HG02571 (cell line): Measurements from ENCODE around the gene TENM3.
"Not testable (repeated sequence)": the region's sequence is repeated elsewhere in the genome, so short reads cannot be mapped to it uniquely, and the experiment has no call there.

Source experiments
- ATAC-seq: cut with Tn5 transposase; IDR thresholded peaks from one replicate; pipeline ENCODE4 v1.9.1; 2021; ENCODE audit warnings: mild to moderate bottlenecking, moderate library complexity; ENCODE audit not compliant: unreplicated experiment

TENM3 gene

GRCh38 chr4:182243204-182243603 is at the start of gene TENM3:
TENM3 (plus strand) TSS chr4:182243402; CDS start chr4:182324021, 80,619 bp downstream.
- ATAC-seq = not testable (repeated sequence)

GRCh38 chr4:182194091-182194824 is 48.9 kb upstream of the TENM3 start:
- ATAC-seq = no peak

DNA sequence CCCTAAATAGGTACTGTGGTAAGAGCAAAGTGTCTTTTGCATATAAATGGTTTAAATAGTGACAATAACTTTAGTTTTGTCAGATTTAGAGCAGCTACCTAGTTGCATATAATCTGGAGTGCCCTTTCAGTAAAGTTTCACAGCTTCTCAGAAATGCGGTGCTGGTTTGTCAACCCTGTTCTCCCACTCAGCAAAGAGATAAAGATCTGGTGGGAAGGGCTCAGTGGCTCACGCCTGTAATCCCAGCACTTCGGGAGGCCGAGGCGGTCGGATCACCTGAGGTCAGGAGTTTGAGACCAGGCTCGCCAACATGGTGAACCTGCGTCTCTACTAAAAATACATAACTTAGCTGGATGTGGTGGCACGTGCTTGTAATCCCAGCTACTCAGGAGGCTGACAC is 45.6 kb upstream of the TENM3 start:
- no peak for ATAC-seq

DNA sequence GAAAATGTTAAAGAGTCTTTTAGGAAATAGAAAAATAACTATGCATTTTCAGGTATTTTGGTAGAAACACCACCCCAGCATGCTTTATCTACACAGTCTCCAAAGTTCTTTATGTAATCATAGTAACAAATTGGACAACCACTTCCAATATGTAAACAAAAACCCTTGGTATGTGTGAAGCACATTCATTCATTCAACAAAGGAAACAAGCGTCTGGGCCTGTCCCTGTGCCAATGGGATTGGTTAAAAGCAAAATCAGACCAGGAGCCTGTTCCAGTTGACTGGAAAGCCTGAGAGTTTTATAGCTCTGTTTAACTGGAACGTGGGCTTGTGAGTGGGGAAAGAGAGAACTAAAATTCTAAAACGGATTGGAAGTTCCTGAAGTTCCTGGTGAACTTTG is 41.3 kb upstream of the TENM3 start:
- no peak for ATAC-seq

DNA sequence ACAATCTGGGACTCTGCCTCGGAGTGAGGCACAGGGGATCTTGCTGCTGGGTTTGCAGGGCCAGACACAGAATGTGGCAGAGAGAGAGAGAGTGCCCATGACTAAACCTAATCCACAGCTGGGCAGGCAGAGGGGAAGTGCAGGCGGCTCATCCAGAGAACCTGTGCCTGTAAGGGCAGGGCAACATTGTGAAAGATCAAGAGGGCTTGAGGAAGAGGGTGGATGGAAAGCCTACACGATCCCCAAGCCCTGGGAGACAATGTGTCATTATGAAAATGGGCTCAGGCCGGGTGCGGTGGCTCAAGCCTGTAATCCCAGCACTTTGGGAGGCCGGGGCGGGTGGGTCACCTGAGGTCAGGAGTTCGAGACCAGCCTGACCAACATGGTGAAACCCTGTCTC is 40.6 kb upstream of the TENM3 start:
- ATAC-seq = no peak

DNA sequence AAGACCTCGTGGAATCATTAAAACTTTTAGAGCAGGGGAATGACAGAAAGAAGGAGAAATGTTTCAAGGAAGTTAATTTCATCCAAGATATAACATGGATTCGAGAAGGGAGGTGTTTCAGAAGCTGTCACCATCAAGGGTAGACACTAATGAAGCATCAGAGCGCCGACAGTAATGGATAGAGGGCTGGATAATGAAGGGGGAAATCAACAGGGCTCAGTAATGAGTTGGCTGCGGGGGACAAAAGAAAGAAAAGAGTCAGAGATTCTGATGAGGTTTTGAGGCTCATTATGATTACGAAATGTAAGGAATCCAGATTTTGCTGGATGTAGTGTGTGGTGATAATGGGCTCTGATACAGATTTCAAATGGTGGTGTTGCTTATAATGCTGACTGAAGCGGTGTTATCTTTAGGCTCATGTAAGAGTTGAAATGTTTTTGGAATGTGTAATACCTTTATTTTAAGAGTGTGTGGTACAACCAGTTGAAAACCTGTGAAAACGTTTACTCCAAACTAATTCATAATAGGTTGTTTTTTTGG is 39.3 kb upstream of the TENM3 start:
- ATAC-seq = no peak

GRCh38 chr4:182205306-182205705 is 37.9 kb upstream of the TENM3 start:
- no peak for ATAC-seq

- no peak for ATAC-seq
Measured at GRCh38 chr4:182206266-182206665, 36.9 kb upstream of the TENM3 start.

DNA sequence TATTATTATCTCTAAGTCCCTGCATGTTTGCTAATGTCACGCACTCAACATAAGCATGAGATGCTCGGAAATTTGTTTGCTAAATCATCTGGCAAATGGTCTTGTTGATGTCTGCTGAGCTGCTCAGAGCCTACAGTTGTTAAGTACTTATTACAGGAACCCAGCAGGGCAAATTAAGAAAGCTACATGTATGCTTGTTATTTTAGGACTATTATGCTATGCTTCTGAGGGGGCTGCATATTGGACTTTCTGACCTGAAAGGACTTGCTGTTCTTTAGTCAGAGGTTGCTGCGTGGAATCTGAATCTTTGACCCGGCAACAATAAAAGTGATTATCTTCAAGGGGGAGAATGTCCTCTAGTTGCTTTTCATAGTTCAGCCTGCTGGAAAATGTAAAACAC is 36.3 kb upstream of the TENM3 start:
- no peak for ATAC-seq

- ATAC-seq = no peak
Measured at GRCh38 chr4:182207830-182208396, 35.3 kb upstream of the TENM3 start.

GRCh38 chr4:182208526-182209050 is 34.6 kb upstream of the TENM3 start:
- ATAC-seq = no peak

DNA sequence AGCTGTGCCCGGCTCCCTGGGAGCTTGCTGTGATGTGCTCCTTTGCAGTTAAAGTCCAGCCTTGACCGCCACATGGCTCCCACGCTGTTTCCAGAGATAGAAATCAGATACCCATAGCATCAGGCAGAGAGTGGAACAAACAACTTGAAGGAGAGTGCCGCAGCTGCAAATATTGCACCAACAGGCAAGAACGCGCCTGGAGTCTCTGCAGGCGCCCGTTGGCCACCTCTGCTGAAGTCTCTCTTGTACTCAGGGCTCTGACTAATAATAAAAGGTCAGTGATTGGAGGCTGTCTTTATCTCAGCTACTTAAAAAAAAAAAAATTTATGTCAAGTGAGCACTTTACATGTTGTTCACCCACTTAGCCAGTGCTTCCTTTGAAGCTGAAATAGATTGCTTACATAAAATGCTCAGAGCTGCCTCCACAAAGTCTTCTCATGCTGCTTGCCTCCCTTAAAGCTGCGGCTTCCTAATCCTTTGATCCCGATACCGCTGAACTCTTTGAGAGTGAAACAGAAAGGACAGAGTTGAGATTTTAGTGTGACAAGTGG is 30.9 kb upstream of the TENM3 start:
- no peak for ATAC-seq

DNA sequence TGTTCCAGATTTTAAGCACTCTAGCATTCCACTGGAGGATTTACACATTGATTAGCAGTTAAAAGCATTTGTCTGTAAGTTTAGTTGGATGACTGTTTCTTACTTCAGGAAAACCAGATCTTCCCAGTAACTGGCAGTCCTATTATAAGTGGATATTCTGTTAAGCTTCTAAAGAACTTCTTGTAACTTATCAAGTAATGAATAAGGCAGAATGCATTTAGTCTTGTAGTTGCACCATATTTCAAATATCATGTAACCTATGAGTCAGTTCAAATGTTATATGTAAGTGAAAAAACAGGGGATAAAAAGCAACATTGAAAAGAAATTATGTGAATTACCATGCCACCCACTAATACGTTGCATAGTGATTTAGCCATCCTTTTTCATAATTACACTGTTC is 30.2 kb upstream of the TENM3 start:
- ATAC-seq = no peak

DNA sequence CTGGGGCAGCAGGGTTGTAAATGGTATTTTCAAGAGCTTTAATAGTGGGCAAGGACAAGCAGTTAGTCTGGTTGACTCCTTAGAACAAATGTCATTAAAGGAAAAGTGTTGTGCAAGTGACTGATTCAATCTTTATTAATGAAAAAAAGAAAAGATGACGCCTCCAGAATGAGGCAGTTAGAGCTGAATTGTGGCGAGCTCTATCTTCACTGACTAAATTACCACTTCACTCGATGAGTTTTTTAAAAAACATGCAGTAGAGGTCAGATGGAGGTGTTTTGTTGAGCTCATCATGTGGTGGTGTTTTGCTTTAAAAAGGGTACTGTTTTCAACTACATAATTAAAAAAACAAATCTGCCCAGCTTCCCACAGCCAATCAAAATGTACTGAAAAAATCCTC is 28.1 kb upstream of the TENM3 start:
- ATAC-seq = no peak

DNA sequence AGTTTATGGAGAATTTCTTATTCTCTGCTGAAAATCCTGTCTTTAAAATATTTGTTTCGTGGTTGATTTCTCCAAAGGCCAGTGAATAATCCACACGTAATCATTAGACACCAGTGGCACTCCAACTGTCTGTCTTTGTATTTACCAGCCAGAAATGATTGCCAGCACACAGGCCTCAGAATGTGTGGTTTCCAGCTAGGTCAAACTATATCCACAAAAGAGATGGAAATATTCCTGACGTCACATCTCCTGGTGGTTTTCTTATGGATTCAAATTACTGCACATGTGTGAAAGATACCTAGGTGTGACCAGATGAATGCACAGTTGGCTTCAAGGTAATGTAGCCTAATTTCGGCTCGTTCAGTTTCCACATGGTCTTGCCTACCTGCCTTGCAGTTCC is 27.2 kb upstream of the TENM3 start:
- ATAC-seq = no peak

- ATAC-seq = no peak
Measured at GRCh38 chr4:182219411-182220056, 23.7 kb upstream of the TENM3 start.

DNA sequence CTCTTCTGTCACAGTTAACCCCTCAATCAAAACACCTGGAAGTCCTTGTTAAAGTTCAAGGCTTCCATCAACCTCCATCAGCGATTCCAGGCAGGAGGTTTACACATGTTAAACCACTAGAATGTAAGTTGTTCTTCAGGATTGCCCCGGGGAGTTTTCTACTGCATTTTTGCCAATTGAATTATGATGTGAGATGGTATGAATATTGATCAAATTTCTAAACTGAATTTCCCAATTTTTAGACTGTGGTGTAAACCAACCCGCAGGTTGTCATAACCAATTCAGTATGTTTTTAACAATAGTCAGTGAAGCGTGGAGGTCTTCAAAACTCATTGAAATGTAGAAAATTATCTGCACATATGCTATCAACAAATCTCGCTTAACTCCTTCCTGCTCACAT is 21.2 kb upstream of the TENM3 start:
- ATAC-seq = no peak

GRCh38 chr4:182222766-182223165 is 20.4 kb upstream of the TENM3 start:
- ATAC-seq = no peak

GRCh38 chr4:182223708-182224107 is 19.5 kb upstream of the TENM3 start:
- no peak for ATAC-seq

GRCh38 chr4:182224192-182224850 is 18.9 kb upstream of the TENM3 start:
- no peak for ATAC-seq

DNA sequence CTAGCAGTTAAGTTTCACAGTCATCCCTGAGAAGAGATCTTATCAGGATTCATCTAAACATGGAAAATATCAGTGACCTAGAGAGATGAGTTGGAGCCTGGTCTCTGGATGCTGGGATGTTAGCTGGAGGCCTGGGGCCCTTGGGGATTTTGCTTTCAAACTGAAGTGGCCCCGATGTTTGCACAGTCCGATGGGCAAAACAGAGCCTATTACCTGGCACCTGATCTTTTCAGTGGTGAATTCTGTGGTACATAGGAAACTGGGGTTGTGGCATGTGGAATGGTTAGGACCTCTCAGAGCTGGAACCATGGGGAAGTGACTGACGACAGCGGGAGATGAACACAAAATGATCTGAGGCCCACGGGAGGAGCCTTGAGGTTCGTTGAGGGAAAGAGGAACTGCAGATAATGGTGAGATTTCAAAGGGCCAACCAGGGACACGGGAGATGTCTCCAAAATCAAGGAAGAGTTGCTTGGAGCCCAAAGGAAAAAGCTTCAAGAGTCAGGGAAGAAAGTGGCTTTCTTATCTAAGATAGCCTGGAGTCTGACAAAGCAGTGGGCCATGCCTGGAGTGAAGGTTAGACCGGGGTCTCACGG is 17.8 kb upstream of the TENM3 start:
- ATAC-seq = no peak
